ENCODE measurements around the gene ITGAD.
"Not testable (repeated sequence)": the region's sequence is repeated elsewhere in the genome, so short reads cannot be mapped to it uniquely, and the experiment has no call there.

Gene ITGAD

DNA sequence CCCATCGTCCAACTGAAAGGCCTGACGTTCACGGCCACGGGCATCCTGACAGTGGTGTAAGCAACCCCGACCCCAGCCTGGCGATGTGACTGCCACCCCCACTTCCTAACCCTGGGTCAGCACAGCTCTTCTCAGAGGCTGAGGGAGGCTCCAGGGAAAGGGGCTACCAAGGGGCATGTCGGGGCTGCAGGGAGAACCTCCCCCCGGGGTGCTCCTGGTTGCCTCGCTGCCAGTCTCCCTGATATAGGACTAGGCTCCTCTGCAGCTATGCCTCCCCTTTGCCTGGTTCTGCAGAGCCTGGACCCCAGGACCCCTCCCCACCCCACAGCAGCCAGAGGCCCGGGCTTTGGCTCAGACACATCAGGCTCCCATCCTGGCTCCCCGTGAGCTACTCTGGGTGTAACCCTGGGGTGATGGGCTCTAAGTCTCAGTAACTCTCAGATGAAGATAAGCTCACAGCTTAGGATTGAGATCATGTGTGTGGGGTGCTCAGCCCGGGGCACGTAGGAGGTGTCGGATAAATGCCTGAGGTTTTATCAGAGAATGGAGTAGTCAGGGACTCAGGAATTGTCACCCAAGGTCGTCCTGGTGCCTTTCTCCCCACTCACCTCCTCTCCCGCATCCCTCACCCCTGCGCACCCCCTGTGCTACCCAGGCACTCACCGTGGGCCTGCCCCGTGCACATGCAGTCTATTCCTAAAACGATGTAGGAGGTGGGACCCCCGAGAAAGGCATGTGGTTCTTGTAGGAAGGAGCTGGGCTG lies 10.6 kb downstream of the ITGAD start:
- no peak for DNase-seq (ENCODE audit: low spot score)

DNA sequence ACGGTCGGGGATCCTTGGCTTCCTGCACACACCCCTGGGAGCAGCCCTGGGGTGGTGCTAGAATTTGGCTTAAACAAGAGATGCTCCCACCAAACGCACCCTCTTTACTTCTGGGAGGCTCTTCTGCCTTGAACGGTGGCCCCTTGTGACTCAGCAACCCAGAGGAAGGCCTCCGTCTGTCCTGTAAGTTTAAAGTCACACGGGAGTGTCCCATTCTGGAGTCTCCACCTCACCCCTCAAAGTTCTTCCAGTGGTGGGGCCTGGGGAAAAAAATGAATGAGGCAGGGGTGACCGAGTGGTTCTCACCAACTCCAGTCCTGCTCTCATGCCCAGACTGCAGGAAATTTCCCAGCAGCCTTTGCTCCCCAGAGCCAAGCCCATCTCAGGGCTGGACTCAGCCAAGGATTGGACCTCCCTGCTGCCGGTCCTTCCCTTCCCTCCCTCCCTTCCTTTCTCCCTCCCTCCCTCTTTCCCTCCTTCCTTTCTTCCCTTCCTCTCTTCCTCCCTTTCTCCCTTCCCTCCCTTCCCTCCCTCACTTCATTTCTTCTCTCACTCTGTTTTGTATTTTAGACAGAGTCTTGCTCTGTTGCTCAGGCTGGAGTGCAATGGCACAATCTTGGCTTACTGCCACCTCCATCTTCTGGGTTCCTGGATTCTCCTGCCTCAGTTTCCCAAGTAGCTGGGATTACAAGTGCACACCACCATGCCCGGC lies 11.4 kb downstream of the ITGAD start:
- no peak for DNase-seq (ENCODE audit: low spot score)

DNA sequence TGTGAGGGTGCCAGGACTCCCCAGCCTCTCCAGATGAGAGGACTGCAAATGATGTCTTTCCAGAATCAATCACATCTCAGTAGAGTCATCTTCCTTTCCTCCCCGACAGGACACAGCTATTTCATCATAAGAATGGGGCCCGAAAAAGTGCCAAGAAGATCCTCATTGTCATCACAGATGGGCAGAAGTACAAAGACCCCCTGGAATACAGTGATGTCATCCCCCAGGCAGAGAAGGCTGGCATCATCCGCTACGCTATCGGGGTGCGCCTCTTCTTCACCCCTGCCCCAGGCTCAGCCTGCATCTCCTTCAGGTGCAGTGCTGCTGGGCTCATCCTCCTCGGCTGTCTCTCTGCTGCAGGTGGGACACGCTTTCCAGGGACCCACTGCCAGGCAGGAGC lies 14.3 kb downstream of the ITGAD start:
- DNase-seq (ENCODE audit: low spot score): no peak

DNA sequence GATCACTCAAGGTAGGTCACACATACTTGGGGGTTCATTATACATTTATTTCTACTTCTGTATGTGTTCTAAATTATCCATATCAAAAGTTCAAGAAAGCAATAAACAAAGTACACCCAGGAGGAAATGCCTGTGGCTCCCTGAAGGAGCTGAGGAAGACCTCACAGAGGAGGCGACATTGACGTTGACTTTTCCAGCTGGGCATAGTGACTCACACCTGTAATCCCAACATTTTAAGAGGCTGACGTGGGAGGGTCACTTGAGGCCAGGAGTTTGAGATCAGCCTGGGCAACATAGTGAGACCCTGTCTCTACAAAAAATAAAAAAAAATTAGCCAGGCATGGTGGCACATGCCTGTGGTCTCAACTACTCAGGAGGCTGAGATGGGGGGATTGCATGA lies 16.3 kb downstream of the ITGAD start:
- DNase-seq (ENCODE audit: low spot score): no peak

DNA sequence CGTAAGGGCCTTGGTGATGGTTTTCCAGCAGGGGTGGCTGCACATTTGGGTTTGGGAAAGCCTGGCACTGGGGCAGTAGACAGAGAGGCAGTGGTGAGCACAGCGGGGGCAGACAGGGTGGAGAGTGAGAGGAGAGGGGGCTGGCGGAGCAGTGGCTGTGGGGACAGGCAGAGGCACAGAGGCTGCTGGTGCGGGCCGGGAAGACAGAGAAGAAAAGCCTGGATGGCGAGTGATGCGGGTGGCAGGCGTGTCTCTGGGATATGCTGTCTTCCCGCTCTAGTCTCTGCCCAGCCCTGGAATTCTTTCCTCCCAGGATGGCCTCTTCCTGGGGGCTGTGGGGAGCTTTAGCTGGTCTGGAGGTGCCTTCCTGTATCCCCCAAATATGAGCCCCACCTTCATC lies 16.9 kb downstream of the ITGAD start:
- no peak for DNase-seq (ENCODE audit: low spot score)

DNA sequence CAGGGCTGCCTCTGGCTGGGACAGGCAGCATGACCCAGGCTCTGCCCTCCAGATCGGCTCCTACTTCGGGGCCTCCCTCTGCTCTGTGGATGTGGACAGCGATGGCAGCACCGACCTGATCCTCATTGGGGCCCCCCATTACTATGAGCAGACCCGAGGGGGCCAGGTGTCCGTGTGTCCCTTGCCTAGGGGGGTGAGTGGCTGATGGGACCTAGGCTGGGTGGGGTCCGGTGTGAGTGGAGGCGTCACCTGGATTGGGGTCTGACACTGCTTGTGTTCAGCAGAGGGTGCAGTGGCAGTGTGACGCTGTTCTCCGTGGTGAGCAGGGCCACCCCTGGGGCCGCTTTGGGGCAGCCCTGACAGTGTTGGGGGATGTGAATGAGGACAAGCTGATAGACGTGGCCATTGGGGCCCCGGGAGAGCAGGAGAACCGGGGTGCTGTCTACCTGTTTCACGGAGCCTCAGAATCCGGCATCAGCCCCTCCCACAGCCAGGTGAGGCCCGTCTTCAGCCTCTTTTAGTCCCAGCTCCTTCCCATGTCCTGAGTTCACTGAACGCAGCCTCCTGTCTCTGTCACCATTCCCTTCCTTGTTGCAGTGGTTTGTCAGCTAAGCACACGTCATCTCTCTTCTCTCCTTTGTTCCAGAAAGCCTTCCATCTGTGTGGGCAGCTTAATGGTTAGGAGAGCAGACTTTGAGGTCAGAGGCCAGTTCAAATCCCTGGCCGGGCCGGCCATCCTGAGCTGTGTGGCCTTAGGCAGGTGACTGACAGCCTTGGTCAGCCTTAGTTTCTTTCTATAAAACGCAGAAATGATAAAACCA lies 18.1 kb downstream of the ITGAD start:
- DNase-seq (ENCODE audit: low spot score): no peak

DNA sequence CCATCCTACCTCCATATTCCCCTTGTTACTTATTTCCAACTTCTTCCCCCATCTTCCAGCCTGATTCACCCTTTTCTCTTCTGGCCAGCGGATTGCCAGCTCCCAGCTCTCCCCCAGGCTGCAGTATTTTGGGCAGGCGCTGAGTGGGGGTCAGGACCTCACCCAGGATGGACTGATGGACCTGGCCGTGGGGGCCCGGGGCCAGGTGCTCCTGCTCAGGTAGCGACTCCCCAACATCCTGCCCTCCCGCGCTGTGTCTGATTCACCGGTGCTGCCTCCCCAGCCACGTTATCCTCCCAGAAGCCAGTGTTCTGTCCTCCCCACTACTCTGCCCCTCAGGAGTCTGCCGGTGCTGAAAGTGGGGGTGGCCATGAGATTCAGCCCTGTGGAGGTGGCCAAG lies 19.6 kb downstream of the ITGAD start:
- no peak for DNase-seq (ENCODE audit: low spot score)

DNA sequence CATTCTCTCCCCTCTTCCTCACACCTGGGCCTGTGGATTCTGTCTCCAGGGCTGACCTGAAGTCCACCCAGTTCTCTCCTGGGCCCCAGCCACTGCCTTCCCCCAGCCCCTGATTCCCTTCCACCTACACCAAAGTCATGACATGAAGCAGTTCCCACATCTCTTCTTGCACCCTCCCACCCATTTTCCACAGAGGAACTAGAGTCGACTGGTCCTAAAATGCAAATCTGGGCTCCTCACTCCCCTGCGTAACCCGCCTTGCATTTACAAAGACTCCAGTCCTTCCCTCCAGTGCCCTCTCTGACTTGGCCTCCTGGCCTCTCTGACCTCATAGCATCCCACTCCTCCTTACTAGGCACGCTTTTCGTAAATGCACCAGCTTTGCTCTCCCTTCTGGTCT lies 20.2 kb downstream of the ITGAD start:
- no peak for DNase-seq (ENCODE audit: low spot score)

DNA sequence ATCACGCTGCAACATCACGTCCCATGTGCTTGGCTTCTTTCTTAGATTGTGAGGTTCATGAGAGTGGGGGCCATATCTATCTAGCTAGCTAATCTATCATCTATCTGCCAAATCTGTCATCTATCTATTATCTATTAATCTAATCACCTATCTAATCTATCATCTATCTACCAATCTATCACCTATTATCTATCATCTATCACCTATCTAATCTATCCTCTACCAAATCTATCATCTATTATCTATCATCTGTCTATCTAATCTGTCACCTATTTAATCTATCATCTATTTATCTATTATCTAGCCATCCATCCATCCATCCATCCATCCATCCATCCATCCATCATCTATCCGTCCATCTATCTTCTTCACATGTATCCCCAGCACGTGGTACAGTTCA lies 20.8 kb downstream of the ITGAD start:
- no peak for DNase-seq (ENCODE audit: low spot score)

DNA sequence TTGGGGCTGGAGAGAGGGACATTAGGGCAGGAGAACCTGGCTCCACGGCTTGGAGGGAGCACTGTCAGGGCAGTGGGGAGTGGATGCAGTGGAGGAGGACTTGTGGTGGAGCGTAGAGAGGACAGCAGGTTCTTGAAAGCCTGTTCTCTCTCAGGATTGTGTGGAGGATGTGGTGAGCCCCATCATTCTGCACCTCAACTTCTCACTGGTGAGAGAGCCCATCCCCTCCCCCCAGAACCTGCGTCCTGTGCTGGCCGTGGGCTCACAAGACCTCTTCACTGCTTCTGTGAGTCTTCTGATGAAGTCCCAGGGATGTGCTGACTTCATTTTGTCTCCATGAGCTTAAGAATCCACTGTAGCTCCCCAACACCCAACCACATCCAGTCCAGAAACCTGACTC lies 21.6 kb downstream of the ITGAD start:
- DNase-seq (ENCODE audit: low spot score): no peak

DNA sequence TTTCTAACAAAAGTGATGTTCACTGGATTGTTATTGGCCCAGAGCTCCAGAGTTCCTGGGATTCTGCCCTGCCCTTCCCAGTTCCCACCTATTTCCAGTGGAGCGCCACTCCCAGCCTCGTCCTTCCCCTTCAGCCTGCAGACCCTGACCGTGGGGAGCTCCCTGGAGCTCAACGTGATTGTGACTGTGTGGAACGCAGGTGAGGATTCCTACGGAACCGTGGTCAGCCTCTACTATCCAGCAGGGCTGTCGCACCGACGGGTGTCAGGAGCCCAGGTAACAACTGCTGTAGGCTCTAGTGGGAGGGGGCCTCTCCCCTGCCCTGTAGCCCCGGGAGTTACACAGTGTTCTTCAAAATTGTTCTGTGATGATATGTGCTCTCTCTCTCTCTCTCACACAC lies 23.2 kb downstream of the ITGAD start:
- no peak for DNase-seq (ENCODE audit: low spot score)

DNA sequence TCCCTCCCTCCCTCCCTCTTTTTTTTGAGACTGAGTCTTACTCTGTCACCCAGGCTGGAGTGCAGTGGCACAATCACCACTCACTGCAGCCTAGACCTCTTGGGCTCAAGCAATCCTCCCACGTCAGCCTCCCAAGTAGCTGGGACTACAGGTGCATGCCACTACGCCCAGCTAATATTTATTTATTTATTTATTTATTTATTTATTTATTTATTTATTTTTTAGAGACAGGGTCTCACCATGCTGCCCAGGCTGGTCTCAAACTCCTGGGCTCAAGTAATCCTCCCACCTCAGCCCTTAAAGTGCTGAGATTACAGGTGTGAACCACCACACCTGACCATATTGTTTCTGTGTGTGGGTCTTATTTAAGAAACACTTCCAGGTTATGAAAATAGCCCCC lies 23.9 kb downstream of the ITGAD start:
- DNase-seq (ENCODE audit: low spot score): not testable (repeated sequence)

DNA sequence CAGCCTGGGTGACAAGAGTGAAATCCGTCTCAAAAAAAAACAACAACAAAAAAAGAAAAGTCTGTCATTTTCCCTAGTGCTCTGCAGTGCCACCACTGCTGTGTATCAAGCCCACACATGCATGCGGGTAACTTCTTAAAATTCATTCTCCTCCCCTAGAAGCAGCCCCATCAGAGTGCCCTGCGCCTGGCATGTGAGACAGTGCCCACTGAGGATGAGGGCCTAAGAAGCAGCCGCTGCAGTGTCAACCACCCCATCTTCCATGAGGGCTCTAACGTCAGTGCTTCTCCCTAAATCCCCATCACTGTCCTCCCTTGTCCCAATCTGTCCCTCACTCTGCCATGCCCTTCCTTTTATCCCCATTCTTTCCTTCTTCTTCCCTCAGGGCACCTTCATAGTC lies 24.8 kb downstream of the ITGAD start:
- DNase-seq (ENCODE audit: low spot score): no peak

DNA sequence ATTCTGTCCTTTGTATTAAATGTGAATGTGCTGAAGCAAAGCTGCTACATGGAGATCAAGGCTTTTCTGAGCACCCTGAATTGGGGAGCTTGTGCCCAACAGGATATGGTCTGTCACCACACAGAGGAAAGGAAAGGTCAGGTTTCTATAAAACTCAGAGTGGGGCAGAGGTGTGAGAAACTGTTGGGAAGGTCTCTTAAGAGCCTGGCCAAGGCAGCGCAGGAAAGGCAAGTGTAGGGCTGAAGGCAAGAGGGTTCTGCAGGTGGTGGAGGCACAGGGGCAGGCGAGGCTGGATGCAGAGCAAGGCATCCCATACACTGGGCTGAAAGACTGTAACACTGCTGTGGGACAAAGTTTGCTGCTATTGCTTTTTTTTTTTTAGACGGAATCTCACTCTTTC lies 26.9 kb downstream of the ITGAD start:
- DNase-seq (ENCODE audit: low spot score): no peak

DNA sequence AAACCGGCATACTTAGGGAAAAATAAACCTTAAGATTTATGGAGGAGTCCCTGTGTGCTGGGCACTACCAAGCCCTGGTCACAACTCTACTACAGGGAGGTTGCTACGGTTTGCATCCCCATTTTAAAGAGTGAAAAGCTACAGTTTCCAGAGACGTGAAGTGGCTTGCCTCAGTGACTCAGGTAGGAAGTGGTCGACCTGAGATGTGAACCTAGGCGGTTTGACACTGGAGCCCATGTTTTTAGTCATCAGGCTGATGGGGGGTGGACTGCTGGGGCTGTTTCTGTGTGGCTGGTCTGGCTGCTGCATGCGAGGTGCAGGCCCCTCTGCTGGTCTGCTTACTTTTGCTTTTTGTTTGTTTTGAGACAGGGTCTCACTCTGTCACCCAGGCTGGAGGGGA lies 28.5 kb downstream of the ITGAD start:
- DNase-seq (ENCODE audit: low spot score): no peak

DNA sequence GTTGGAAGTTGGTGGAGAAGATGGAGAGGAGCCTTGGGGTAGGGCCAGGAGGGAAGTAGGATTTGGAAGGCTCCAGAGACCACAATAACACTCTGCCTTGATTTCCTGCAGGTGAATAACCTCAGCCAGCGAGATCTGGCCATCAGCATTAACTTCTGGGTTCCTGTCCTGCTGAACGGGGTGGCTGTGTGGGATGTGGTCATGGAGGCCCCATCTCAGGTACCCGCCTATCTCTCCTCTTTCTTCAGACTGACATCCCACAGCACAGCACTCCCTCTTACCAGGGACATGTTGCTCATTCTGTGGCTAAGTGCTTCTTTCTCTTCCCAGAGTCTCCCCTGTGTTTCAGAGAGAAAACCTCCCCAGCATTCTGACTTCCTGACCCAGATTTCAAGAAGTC lies 30.1 kb downstream of the ITGAD start:
- no peak for DNase-seq (ENCODE audit: low spot score)

DNA sequence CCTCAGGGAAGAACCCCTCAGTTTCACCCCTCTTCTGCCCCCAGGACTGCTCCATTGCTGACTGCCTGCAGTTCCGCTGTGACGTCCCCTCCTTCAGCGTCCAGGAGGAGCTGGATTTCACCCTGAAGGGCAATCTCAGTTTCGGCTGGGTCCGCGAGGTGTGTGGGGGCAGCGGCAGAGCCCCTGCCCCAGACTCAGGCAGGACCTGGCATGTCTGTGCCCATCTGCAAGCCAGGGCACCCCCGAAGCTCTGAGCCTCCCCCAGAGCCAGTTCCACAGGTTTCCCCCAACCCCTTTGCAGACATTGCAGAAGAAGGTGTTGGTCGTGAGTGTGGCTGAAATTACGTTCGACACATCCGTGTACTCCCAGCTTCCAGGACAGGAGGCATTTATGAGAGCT lies 30.7 kb downstream of the ITGAD start:
- no peak for DNase-seq (ENCODE audit: low spot score)

DNA sequence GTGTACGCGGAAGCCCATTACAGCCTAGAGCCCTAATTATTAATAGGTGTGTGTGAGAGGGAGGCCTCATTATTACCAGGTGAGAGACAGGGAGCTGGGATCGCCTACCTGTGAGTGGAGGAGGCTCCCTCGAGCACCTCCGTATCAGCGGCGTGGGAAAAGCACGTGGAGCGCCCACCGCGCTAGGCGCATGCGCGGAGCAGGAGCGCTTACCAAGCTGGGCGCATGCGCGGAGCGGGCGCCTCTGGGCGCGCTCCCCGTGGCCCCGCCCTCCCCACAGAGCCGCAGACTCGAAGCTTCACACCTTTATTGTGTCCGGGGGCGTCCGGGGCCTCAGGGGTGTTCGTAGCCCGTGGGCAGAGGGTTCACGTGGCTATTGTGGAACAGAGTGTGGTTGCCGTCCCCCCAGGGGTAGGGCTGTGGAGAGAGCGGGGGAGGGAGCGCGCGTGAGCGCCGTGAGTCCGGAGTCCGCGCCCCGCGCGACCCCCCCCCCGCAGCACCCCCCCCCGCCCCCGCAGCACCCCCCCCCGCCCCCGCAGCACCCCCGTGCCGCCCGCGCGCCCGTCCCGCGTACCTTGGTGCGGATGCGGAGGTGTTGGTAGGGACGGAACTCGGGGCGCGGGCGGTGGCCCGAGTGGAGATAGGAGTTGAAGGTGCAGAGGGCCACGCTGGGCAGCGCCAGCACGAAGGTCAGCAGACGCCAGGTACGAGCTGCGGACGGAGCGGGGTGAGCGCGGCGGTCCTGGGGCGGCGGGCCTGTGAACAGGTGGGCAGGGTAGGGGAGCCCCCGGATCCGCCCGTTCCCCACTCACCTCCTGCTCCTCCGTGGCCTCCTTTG lies 34.5 kb downstream of the ITGAD start:
- DNase-seq (ENCODE audit: low spot score): peak; percentile 83

DNA sequence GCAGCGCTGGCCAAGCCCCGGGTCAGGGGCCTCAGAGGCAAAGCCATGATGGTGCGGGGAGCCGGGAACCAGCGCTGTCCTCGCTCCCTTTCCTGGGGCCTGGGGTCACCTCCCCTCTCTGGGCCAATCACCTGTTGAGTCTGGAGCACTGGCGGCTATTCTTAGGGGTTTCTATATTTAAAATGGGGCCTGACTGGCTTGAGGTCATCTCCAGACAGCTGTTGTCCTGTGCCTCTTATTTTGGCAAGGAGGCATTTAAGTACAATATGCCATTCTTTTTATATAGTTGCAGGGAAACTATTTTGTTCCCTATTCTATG lies 35.1 kb downstream of the ITGAD start, which contains the start of gene COX6A2:
TSS of gene COX6A2 (minus strand) at position 82 of the 319 bp plus-strand sequence. CDS start at position 47, 35 bp downstream.
- DNase-seq (ENCODE audit: low spot score): no peak

DNA sequence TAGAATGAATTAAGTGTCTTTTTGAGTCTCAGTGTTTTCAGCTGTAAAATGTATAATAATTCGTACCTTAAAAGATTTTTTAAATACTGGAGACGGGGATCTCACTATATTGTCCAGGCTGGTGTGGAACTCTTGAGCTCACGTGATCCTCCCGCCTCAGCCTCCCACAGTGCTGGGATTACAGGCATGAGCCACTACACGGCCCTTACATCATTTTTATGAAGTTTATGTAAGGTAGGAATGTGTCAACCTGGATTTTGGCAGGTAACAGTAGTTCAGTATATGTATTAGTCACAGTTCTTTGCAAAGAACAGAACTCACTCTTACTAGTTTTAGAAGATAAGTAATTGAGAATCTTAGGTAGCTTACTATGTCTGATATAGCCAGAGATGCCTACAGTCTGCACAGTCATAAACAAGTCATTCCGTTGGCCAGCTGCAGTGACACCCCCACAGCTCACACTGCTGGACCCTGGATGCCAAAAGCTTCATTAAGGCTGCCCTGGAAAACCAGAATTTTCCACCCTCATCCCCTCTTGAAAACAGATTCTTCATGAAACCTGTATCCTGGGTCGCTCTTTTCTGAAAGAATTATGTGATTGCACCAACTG lies 35.6 kb downstream of the ITGAD start:
- no peak for DNase-seq (ENCODE audit: low spot score)

DNA sequence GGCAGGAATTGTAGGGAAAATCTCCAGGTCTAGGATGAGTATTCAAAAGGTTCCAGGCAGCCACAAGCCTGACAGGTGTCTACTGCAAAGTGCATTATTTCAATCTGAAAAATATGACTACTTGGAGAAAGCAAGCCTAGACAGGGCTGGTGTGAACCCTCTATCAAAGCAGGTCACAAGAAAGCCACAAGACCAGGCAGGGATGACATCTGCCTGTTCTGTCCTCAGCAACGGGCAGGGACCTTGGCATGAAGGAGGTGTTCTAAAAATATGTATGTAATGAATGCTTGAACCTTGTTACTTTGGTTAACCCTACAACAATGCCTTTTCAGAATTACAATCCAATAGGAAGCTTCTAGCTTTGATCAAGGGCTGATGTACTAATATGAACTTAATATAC lies 36.2 kb downstream of the ITGAD start:
- no peak for DNase-seq (ENCODE audit: low spot score)

DNA sequence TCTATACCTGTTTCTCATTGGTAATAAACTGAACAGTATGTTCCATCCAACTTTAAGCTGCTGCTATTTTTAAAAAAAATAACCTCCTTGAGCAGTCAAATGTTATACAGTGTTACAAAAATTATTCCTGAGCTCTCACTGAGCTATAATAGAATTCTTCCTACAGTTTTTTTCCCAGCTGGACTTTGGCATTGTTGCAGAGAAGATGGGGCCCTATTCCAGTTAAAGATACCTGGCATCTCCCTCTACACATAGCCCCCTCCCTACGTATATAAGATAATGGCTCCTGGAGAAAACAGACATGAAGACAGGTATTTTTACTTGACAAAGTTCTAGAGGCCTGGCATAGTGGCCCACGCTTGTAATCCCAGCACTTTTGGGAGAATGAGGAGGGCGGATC lies 36.7 kb downstream of the ITGAD start:
- no peak for DNase-seq (ENCODE audit: low spot score)
